Nephron progenitor cell (in vitro differentiated cells): ENCODE results near the gene HES4.
A peak's percentile ranks its signal among the peaks of the same experiment; 100 is the strongest.

ENCODE experiments used
- DNase-seq: peaks from one replicate; pipeline ENCODE4 v3.0.0; 2021
- H3K27ac Mint-ChIP-seq: 2 replicates; pipeline ENCODE4 v1.8.0; 2021; ENCODE audit warnings: mild to moderate bottlenecking, moderate library complexity, mixed read lengths
- H3K27me3 Mint-ChIP-seq: 2 replicates; pipeline ENCODE4 v1.8.0; 2021; ENCODE audit warnings: mild to moderate bottlenecking, low read depth, mixed read lengths; ENCODE audit not compliant: poor library complexity
- H3K36me3 Mint-ChIP-seq: 2 replicates; pipeline ENCODE4 v1.8.0; 2021; ENCODE audit warnings: low read depth, mixed read lengths
- H3K4me1 Mint-ChIP-seq: 2 replicates; pipeline ENCODE4 v1.8.0; 2021; ENCODE audit warnings: mixed read lengths
- H3K4me3 Mint-ChIP-seq: 2 replicates; pipeline ENCODE4 v1.8.0; 2021; ENCODE audit warnings: mild to moderate bottlenecking, moderate library complexity, mixed read lengths
- H3K9me3 Mint-ChIP-seq: 2 replicates; pipeline ENCODE4 v1.8.0; 2021; ENCODE audit warnings: mild to moderate bottlenecking, moderate library complexity, mixed read lengths
- TF ChIP-seq, protein P1 (sequence below): fragments of 200-600 bp; sonication (generic); IDR thresholded peaks from 2 replicates; pipeline ENCODE4 v1.5.0; 2021; ENCODE audit warnings: antibody characterized with exemption

The HES4 gene

DNA sequence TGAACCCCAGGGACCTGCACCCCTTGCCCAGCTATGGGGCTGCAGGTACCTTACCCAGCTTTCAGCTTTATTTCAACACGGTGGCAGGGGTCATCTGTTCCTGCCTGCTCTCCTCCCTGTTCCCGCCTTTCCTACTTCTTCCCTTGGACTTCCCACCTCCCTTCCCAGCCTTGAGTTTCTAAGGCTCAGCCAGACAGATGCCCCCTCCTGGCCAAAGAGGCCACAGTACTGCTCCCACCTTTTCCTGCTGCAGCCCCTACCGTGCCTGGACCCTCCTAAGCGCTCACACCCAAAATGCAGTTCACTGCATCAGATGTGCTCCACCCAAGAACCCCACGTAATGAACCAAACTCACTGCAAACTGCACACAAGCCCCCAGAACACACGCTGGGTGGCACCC lies 48.5 kb downstream of the HES4 start:
- no peak overlapping the region for H3K27ac Mint-ChIP-seq
- H3K27me3 Mint-ChIP-seq: no peaks in the 10 kb centered on the region
- TF ChIP-seq, protein P1, sequence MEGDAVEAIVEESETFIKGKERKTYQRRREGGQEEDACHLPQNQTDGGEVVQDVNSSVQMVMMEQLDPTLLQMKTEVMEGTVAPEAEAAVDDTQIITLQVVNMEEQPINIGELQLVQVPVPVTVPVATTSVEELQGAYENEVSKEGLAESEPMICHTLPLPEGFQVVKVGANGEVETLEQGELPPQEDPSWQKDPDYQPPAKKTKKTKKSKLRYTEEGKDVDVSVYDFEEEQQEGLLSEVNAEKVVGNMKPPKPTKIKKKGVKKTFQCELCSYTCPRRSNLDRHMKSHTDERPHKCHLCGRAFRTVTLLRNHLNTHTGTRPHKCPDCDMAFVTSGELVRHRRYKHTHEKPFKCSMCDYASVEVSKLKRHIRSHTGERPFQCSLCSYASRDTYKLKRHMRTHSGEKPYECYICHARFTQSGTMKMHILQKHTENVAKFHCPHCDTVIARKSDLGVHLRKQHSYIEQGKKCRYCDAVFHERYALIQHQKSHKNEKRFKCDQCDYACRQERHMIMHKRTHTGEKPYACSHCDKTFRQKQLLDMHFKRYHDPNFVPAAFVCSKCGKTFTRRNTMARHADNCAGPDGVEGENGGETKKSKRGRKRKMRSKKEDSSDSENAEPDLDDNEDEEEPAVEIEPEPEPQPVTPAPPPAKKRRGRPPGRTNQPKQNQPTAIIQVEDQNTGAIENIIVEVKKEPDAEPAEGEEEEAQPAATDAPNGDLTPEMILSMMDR: peak; percentile 28
- DNase-seq: no peak
- H3K4me1 Mint-ChIP-seq: peaks cover 5% of the 10 kb centered on the region
- no peak overlapping the region for H3K4me3 Mint-ChIP-seq
- H3K9me3 Mint-ChIP-seq: no peaks in the 10 kb centered on the region
- peaks cover 50% of the 10 kb centered on the region for H3K36me3 Mint-ChIP-seq

DNA sequence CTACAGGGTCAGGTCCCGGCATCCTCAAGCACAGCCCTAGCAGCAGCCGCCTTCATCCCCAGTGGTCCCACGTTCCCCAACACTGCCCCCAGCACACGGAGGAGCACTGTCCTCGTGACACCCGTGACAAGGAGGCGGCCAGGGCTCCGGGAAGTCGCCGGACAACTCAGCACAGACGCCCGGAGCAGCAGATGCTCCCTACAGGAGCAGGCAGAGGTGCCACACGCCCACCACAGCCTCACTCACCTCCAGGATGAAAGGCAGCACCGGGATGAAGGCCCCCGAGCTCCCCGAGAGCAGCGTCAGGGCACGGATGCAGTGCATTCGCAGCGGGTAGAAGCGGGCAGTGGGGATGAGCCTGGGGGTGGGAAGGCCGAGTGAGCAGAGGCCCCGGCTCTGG lies 49.0 kb downstream of the HES4 start:
- no peak for DNase-seq
- TF ChIP-seq, protein P1: no peak
- no peak overlapping the region for H3K4me3 Mint-ChIP-seq

DNA sequence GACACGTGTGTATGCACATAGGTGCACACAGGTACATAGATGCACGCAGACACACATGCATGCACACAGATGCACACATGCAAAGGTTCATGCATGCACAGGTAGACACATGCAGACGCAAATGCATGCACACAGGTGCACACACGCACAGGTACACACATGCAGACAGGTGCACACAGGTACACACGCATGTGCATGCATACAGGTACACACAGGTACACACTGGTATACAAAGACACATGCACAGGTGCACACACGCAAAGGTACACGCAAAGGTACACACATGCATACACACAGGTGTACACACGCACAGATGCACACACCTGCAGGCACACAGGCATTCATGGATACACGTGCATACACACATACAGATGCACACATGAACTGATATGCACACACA lies 49.6 kb downstream of the HES4 start:
- peaks cover 13% of the 10 kb centered on the region for H3K4me1 Mint-ChIP-seq
- H3K36me3 Mint-ChIP-seq: peaks cover 56% of the 10 kb centered on the region
- TF ChIP-seq, protein P1: no peak
- no peak overlapping the region for H3K4me3 Mint-ChIP-seq
- H3K27me3 Mint-ChIP-seq: no peaks in the 10 kb centered on the region
- no peak for DNase-seq
- H3K27ac Mint-ChIP-seq: no peak overlapping the region
- H3K9me3 Mint-ChIP-seq: no peaks in the 10 kb centered on the region

More for the DNA sequence above, 49.0 kb downstream of the HES4 start:
- Mint-ChIP-seq H3K9me3 (no peaks in the 10 kb centered on the region), H3K27me3 (no peaks in the 10 kb centered on the region), H3K36me3 (peaks cover 53% of the 10 kb centered on the region), H3K27ac (no peak overlapping the region), H3K4me1 (peaks cover 6% of the 10 kb centered on the region)
